Renal pelvis (tissue), 4 donors: Measurements from ENCODE around the gene GAMT. TPM values are rescaled to one million over a fixed set of nuclear protein-coding genes. Genes with fewer than 3 reads are reported as not detected.

Source experiments
- DNase-seq: peaks from one replicate; pipeline ENCODE4 v3.0.0-alpha.2; 2013
- polyA plus RNA-seq, 3 donors: library from polyadenylated mRNA; unstranded; fragments of 120-200 nt; gene quantifications; one replicate each; pipeline ENCODE4 v1.2.1, GENCODE V29; 2013; ENCODE audit not compliant: insufficient read length in 3 of 3

GAMT gene
- polyA plus RNA-seq, 3 donors = 31.5 to 42.9 (median 42.9) TPM

GRCh38 chr19:1369214-1369805 lies 32.0 kb downstream of the GAMT start:
- no peak for DNase-seq

- no peak for DNase-seq
Measured at GRCh38 chr19:1366899-1367870, 34.2 kb downstream of the GAMT start.

- no peak for DNase-seq
Measured at GRCh38 chr19:1366296-1366695, 35.0 kb downstream of the GAMT start.

GRCh38 chr19:1365319-1366269 lies 35.7 kb downstream of the GAMT start:
- no peak for DNase-seq

GRCh38 chr19:1364070-1364704 lies 37.2 kb downstream of the GAMT start:
- no peak for DNase-seq

- DNase-seq = no peak
Measured at GRCh38 chr19:1363599-1363998, 37.7 kb downstream of the GAMT start.

GRCh38 chr19:1362387-1363257 lies 38.7 kb downstream of the GAMT start:
- DNase-seq = no peak

- DNase-seq = no peak
Measured at GRCh38 chr19:1361601-1362386, 39.5 kb downstream of the GAMT start.

- no peak for DNase-seq
Measured at GRCh38 chr19:1360818-1361461, 40.4 kb downstream of the GAMT start.

- DNase-seq = no peak
Measured at GRCh38 chr19:1360126-1360817, 41.1 kb downstream of the GAMT start.

- no peak for DNase-seq
Measured at GRCh38 chr19:1357531-1358109, 43.7 kb downstream of the GAMT start.

- DNase-seq = peak; percentile 82
Measured at GRCh38 chr19:1356508-1356865, 44.9 kb downstream of the GAMT start.

- DNase-seq = no peak
Measured at GRCh38 chr19:1355568-1356507, 45.5 kb downstream of the GAMT start.

- DNase-seq = no peak
Measured at GRCh38 chr19:1354970-1355567, 46.3 kb downstream of the GAMT start.

- DNase-seq = no peak
Measured at GRCh38 chr19:1353144-1353543, 48.2 kb downstream of the GAMT start.

- DNase-seq = no peak
Measured at GRCh38 chr19:1351381-1351851, 49.9 kb downstream of the GAMT start.
